H1 (cell line): ENCODE measurements around the gene OR10P1. TPM values are rescaled to one million over a fixed set of nuclear protein-coding genes. Genes with fewer than 3 reads are reported as not detected.

Experiments used
- BCL11A ChIP-seq, 2 experiments: IDR thresholded peaks; one replicate each; pipeline ENCODE4 v1.6.1; 2011; ENCODE audit warnings: low read depth in 2 of 2, low read length in 2 of 2, mild to moderate bottlenecking in 2 of 2
- FOSL1 ChIP-seq: IDR thresholded peaks from 2 replicates; pipeline ENCODE4 v1.6.1; 2011; ENCODE audit warnings: mild to moderate bottlenecking, low read depth, low read length, moderate library complexity; ENCODE audit not compliant: insufficient read depth
- KDM4A ChIP-seq: IDR thresholded peaks from one replicate; pipeline ENCODE4 v1.7.1; 2012; ENCODE audit warnings: low read depth, mild to moderate bottlenecking, moderate library complexity, low read length, inconsistent platforms; ENCODE audit not compliant: severe bottlenecking
- NANOG ChIP-seq: IDR thresholded peaks from 2 replicates; pipeline ENCODE4 v1.6.1; 2011; ENCODE audit warnings: low read length, low read depth, mild to moderate bottlenecking, inconsistent platforms; ENCODE audit not compliant: insufficient read depth, poor library complexity, severe bottlenecking
- SP4 ChIP-seq: IDR thresholded peaks from 2 replicates; pipeline ENCODE4 v1.6.1; 2012; ENCODE audit warnings: low read length, inconsistent platforms
- SUZ12 ChIP-seq: fragments of 200-600 bp; sonication (generic); IDR thresholded peaks from 2 replicates; pipeline ENCODE4 v1.6.1; 2012; ENCODE audit warnings: mild to moderate bottlenecking, inconsistent platforms, low read length, moderate library complexity, mixed read lengths
- polyA plus RNA-seq, 7 experiments: library from polyadenylated mRNA; depleted of rRNA in 3 of 7; stranded (reverse) in 5 of 7; unstranded in 2 of 7; fragments of >200 nt in 5 of 7; fragments of 200-250 nt in 2 of 7; gene quantifications; 1 replicate in 5 of 7; 2 replicates in 1 of 7; 4 replicates in 1 of 7; pipeline versions ENCODE4 v1.2.1 to v1.2.3, GENCODE V29; 2011 to 2013; ENCODE audit warnings: missing spikeins in 2 of 7, mixed read lengths in 2 of 7
- total RNA-seq: library from RNA; stranded (reverse); fragmentation: NEBNext Ultra II Directional; extraction: Animal tissue kit (Norgen Biotek cat#: 25700); gene quantifications from 2 replicates; pipeline ENCODE4 v1.2.1, GENCODE V29; 2021

OR10P1 gene
- total and polyA plus RNA-seq, 2 of the 8 experiments (the other 6 are each of a cell fraction or from before 2014, with no cell fraction given): not detected

- no peak for TF ChIP-seq FOSL1
- TF ChIP-seq KDM4A: no peak
- TF ChIP-seq NANOG: no peak
- TF ChIP-seq SUZ12: no peak
- TF ChIP-seq SP4: no peak
- TF ChIP-seq BCL11A (IDR thresholded peaks at IDR 0.05; ENCODE audit: low read depth in 2 of 2, low read length in 2 of 2): no peak
Observed at GRCh38 chr12:55629058-55629841, 7.4 kb upstream of the OR10P1 start (continued).
